H1 (cell line): ENCODE data around the gene NLRP7. TPM values are rescaled to one million over a fixed set of nuclear protein-coding genes. Genes with fewer than 3 reads are reported as not detected.

Source experiments
- BACH1 ChIP-seq: IDR thresholded peaks from 2 replicates; pipeline ENCODE4 v1.6.1; 2012; ENCODE audit warnings: low read length, improper control_type of control experiment
- TAF7 ChIP-seq: optimal IDR thresholded peaks from 2 replicates; pipeline ENCODE3; 2011; ENCODE audit warnings: low read depth, mild to moderate bottlenecking, inconsistent platforms, low read length, moderate library complexity, borderline replicate concordance
- polyA plus RNA-seq, 7 experiments: library from polyadenylated mRNA; depleted of rRNA in 3 of 7; stranded (reverse) in 5 of 7; unstranded in 2 of 7; fragments of >200 nt in 5 of 7; fragments of 200-250 nt in 2 of 7; gene quantifications; 1 replicate in 5 of 7; 2 replicates in 1 of 7; 4 replicates in 1 of 7; pipeline versions ENCODE4 v1.2.1 to v1.2.3, GENCODE V29; 2011 to 2013; ENCODE audit warnings: missing spikeins in 2 of 7, mixed read lengths in 2 of 7
- total RNA-seq: library from RNA; stranded (reverse); fragmentation: NEBNext Ultra II Directional; extraction: Animal tissue kit (Norgen Biotek cat#: 25700); gene quantifications from 2 replicates; pipeline ENCODE4 v1.2.1, GENCODE V29; 2021

NLRP7 gene
- total and polyA plus RNA-seq, 2 of the 8 experiments (the other 6 are each of a cell fraction or from before 2014, with no cell fraction given) = 0.91 to 1.2 TPM

DNA sequence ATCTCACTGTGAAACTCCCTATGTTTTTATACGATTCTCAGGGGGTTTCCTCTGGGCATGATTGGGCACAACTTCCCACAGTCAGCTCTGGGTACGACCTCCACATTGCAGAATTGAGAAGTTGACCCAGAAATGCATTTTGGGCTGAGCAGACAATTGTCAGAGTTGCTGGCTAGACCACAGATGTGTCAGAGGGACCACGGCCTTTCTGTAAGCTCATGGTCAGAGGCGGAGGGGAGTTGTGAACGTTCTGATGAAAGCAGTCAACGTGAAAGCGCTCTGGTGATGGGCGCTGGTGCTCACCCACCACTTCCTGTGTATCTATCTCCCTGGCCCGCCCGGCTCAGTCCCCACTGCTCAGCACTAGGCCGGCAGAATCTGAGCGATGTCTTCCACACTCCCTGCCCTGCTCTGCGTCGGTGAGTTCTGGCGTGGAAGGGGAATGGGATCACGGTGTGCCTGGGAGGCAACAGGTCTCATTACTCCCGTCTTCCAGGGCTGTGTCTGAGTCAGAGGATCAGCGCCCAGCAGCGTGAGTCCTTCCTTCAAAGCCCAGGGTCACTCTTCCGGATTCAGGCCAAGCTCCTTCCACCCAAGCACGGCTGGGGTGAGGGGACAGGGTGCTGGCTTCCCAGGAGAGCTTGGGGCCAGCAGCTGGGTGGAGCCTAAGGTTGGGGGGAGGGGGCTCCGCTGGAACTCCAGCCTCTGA, 41.4 kb downstream of the NLRP7 start, which contains the start of gene NCR1 (continued):
- no peak for TF ChIP-seq BACH1
- no peak for TF ChIP-seq TAF7
